A549 (cell line): ENCODE results near the gene UBE2H. TPM values are rescaled to one million over a fixed set of nuclear protein-coding genes. Genes with fewer than 3 reads are reported as not detected.
A peak's percentile ranks its signal among the peaks of the same experiment; 100 is the strongest.

ENCODE experiments used
- ATAC-seq, 2 experiments: fragments of 200-7000 bp in 1 of 2; fragments of >200 bp in 1 of 2; cut with Nextera tagmentation in 1 of 2; cut with Tn5 transposase in 1 of 2; 3 replicates each; pipeline versions ENCODE4 v1.8.0 to v1.9.1; 2018 to 2020; ENCODE audit warnings: mild to moderate bottlenecking in 1 of 2, moderate library complexity in 1 of 2
- CTCF ChIA-PET: fragments of 300-600 bp; sonication (Branson Sonifier 250); formaldehyde crosslinking; extraction: SDS; loops from one replicate; lab custom pipeline; 2021; ENCODE audit warnings: antibody characterized with exemption, inconsistent platforms; lab: Yijun Ruan, JAX
- POLR2A ChIA-PET: fragments of 350-600 bp; formaldehyde crosslinking; extraction: SDS; loops from one replicate; lab custom pipeline; 2021; ENCODE audit warnings: antibody characterized with exemption, inconsistent platforms; lab: Yijun Ruan, JAX
- DNase-seq, 2 experiments: peaks; one replicate each; pipeline versions ENCODE4 v3.0.0 to v3.0.0-alpha.2; 2011 to 2016; ENCODE audit warnings: low read depth in 1 of 2, low spot score in 1 of 2
- FAIRE-seq: peaks from 2 replicates; lab custom pipeline; 2011; peaks lifted over from hg19 to GRCh38; lab: Jason Lieb, UNC
- H3K27ac ChIP-seq, 2 experiments: fragments of >200 bp; sonication (Bioruptor Twin); formaldehyde crosslinking; 3 replicates each; pipeline ENCODE4 v1.5.1; 2016 to 2017
- H3K4me1 ChIP-seq: fragments of >200 bp; sonication (Bioruptor Twin); formaldehyde crosslinking; 3 replicates; pipeline ENCODE4 v1.6.1; 2016
- H3K4me2 ChIP-seq: fragments of >200 bp; sonication (Bioruptor Twin); formaldehyde crosslinking; 3 replicates; pipeline ENCODE4 v1.6.1; 2016
- H3K4me3 ChIP-seq: fragments of >200 bp; sonication (Bioruptor Twin); formaldehyde crosslinking; 3 replicates; pipeline ENCODE4 v1.5.1; 2016
- H3K9me3 ChIP-seq: fragments of >200 bp; sonication (Bioruptor Twin); formaldehyde crosslinking; 3 replicates; pipeline ENCODE4 v1.6.1; 2016
- BHLHE40 ChIP-seq: IDR thresholded peaks from 2 replicates; pipeline ENCODE4 v1.6.1; 2012; ENCODE audit warnings: low read depth, low read length, inconsistent platforms
- CHD4 ChIP-seq: fragments of 200-600 bp; sonication (generic); IDR thresholded peaks from 2 replicates; pipeline ENCODE4 v1.6.1; 2016; ENCODE audit warnings: antibody characterized with exemption, mild to moderate bottlenecking, borderline replicate concordance
- CTCF ChIP-seq: fragments of >200 bp; sonication (Bioruptor Twin); formaldehyde crosslinking; IDR thresholded peaks from 3 replicates; pipeline ENCODE4 v1.5.1; 2016
- EHF ChIP-seq: fragments of 250-450 bp; sonication (Bioruptor Pico); IDR thresholded peaks from 2 replicates; pipeline ENCODE4 v1.5.0; 2020; ENCODE audit warnings: mild to moderate bottlenecking
- FOXS1 ChIP-seq: fragments of 250-450 bp; sonication (Bioruptor Pico); IDR thresholded peaks from 2 replicates; pipeline ENCODE4 v1.5.0; 2020; ENCODE audit warnings: mild to moderate bottlenecking, moderate library complexity
- GATA3 ChIP-seq: IDR thresholded peaks from 2 replicates; pipeline ENCODE4 v1.6.1; 2012; ENCODE audit warnings: borderline replicate concordance
- HOXA7 ChIP-seq: fragments of 250-450 bp; sonication (Bioruptor Pico); IDR thresholded peaks from 2 replicates; pipeline ENCODE4 v1.5.0; 2020; ENCODE audit warnings: mild to moderate bottlenecking, moderate library complexity
- JUN ChIP-seq, 2 experiments: fragments of >200 bp; sonication (Bioruptor Twin); formaldehyde crosslinking; IDR thresholded peaks; 2 replicates in 1 of 2; 3 replicates in 1 of 2; pipeline ENCODE4 v1.6.1; 2016 to 2017
- KDM1A ChIP-seq: fragments of 200-600 bp; sonication (generic); IDR thresholded peaks from 2 replicates; pipeline ENCODE4 v1.6.1; 2016; ENCODE audit warnings: low read depth, mild to moderate bottlenecking
- MAFK ChIP-seq: fragments of 450-650 bp; IDR thresholded peaks from 2 replicates; pipeline ENCODE4 v1.6.1; 2014; ENCODE audit not compliant: partially characterized antibody
- MAX ChIP-seq: IDR thresholded peaks from 2 replicates; pipeline ENCODE4 v1.6.1; 2012
- NPAS2 ChIP-seq: fragments of 250-450 bp; sonication (Bioruptor Pico); IDR thresholded peaks from 2 replicates; pipeline ENCODE4 v1.8.0; 2022; ENCODE audit warnings: mild to moderate bottlenecking, moderate library complexity, borderline replicate concordance
- NR3C1 ChIP-seq: fragments of >200 bp; sonication (Bioruptor Twin); formaldehyde crosslinking; IDR thresholded peaks from 3 replicates; pipeline ENCODE4 v1.6.1; 2017
- PHF8 ChIP-seq: fragments of 200-600 bp; sonication (generic); IDR thresholded peaks from 2 replicates; pipeline ENCODE4 v1.6.1; 2016; ENCODE audit warnings: low read depth, mild to moderate bottlenecking, antibody characterized with exemption, moderate library complexity, borderline replicate concordance
- RAD21 ChIP-seq, 2 experiments: fragments of >200 bp in 1 of 2; sonication (Bioruptor Twin) in 1 of 2; formaldehyde crosslinking in 1 of 2; IDR thresholded peaks in 1 of 2; conservative IDR thresholded peaks in 1 of 2; 2 replicates in 1 of 2; 3 replicates in 1 of 2; pipeline ENCODE4 v1.6.1; 2012 to 2018; ENCODE audit warnings: inconsistent platforms in 1 of 2
- RFX5 ChIP-seq: fragments of 450-650 bp; IDR thresholded peaks from 2 replicates; pipeline ENCODE4 v1.7.1; 2014; ENCODE audit warnings: antibody characterized with exemption, mild to moderate bottlenecking, moderate library complexity
- SREBF2 ChIP-seq: fragments of 450-650 bp; IDR thresholded peaks from 2 replicates; pipeline ENCODE4 v1.6.1; 2014; ENCODE audit warnings: mild to moderate bottlenecking, moderate library complexity
- TP53 ChIP-seq: fragments of 250-450 bp; sonication (Bioruptor Pico); IDR thresholded peaks from 2 replicates; pipeline ENCODE4 v1.5.0; 2021; ENCODE audit warnings: mild to moderate bottlenecking, moderate library complexity
- ZSCAN20 ChIP-seq: fragments of 250-450 bp; sonication (Bioruptor Pico); IDR thresholded peaks from 2 replicates; pipeline ENCODE4 v1.8.0; 2022; ENCODE audit warnings: mild to moderate bottlenecking, moderate library complexity
- WGBS: methylation state at CpG from one replicate; pipeline ENCODE4 v1.1.6; 2017; ENCODE audit errors: missing lambda C conversion rate; 5-methylcytosine and 5-hydroxymethylcytosine counted together
- polyA plus RNA-seq, 4 experiments: library from polyadenylated mRNA; depleted of rRNA in 3 of 4; stranded (reverse); fragments of >200 nt; fragmentation: RNase III in 1 of 4; extraction: RNeasy Plus Mini Kit Qiagen cat#74134 plus additional on column Dnase treatment in 1 of 4; gene quantifications; 2 replicates in 3 of 4; 3 replicates in 1 of 4; pipeline ENCODE4 v1.2.3, GENCODE V29; 2011 to 2017
- TF ChIP-seq, protein P1 (sequence below): fragments of >200 bp; sonication (Bioruptor Twin); formaldehyde crosslinking; IDR thresholded peaks from 2 replicates; pipeline ENCODE4 v1.6.1; 2016
- TF ChIP-seq, protein P2 (sequence below): fragments of >200 bp; sonication (Bioruptor Twin); formaldehyde crosslinking; IDR thresholded peaks from 3 replicates; pipeline ENCODE4 v1.6.1; 2016
- TF ChIP-seq, protein P3 (sequence below): IDR thresholded peaks from 2 replicates; pipeline ENCODE4 v1.6.1; 2012; ENCODE audit warnings: low read depth, borderline replicate concordance
- TF ChIP-seq, protein P4 (sequence below): fragments of 200-600 bp; sonication (generic); IDR thresholded peaks from 2 replicates; pipeline ENCODE4 v1.6.1; 2016; ENCODE audit warnings: antibody characterized with exemption, mild to moderate bottlenecking, moderate library complexity

UBE2H gene
- polyA plus RNA-seq, 2 of the 4 experiments (the other 2 are of a cell fraction), result 73.5 to 99.2 TPM

DNA sequence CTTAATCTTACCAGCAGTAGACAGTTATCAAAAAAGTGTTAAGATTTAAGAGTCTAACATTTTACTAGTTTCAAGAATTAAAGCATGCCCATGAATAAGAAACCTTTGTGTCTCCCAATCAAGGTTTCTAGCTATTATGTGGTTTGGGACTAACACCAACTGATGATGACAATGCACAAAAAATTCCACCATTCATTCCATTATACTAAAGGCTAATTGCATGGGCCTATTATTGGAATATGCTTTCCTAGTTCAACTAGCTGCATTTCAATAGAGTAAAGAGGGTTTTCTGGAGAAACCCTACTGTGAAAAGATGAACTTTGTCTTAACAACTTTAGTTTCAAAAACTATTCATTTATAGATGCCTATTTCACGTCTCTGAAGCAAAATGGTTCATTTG, 44.6 kb downstream of the UBE2H start:
- peak overlapping the region; percentile 73 to 82; a peak in 5 of 6 replicates for H3K27ac ChIP-seq

DNA sequence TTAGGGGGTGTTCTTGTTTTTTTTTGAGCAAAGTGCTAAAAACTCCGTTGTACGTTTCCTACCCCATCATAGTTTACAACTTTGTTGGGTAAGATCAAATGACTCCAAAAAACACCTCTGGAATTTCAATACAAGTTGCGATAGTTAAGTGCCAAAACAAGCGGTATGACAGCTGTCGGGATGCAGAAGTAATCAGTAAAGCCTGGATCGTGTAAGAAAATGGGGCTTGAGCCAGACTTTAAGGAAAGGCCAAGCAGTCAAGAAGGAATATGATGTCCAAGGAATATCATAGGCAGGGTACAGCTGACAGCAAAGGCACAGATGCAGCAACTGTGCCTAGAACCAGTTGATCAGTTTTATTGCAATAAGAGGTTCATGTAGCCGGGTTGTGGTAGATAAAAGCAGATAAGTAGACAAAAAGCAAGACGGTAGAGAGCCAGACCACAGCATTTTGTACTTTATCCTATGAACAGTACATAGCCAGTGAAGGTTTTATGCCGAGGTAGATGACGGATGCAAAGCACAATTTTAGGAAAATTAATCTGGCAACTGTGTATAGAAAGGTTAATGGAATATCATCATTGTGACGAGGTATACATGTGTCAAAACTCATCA, 45.5 kb downstream of the UBE2H start:
- peak overlapping the region; percentile 73 to 82 for H3K27ac ChIP-seq
- TF ChIP-seq, protein P1, sequence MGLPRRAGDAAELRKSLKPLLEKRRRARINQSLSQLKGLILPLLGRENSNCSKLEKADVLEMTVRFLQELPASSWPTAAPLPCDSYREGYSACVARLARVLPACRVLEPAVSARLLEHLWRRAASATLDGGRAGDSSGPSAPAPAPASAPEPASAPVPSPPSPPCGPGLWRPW, result no peak
- TF ChIP-seq ZSCAN20 (CRISPR knock-in tag) (no peak), FOXS1 (CRISPR knock-in tag) (no peak), EHF (CRISPR knock-in tag) (no peak), PHF8 (no peak), RFX5 (no peak), KDM1A (no peak), MAX (no peak), CHD4 (no peak), SREBF2 (no peak), CTCF (no peak), TP53 (no peak), HOXA7 (CRISPR knock-in tag) (no peak)
- TF ChIP-seq, protein P2, sequence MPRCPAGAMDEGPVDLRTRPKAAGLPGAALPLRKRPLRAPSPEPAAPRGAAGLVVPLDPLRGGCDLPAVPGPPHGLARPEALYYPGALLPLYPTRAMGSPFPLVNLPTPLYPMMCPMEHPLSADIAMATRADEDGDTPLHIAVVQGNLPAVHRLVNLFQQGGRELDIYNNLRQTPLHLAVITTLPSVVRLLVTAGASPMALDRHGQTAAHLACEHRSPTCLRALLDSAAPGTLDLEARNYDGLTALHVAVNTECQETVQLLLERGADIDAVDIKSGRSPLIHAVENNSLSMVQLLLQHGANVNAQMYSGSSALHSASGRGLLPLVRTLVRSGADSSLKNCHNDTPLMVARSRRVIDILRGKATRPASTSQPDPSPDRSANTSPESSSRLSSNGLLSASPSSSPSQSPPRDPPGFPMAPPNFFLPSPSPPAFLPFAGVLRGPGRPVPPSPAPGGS, result no peak
- TF ChIP-seq, protein P3, sequence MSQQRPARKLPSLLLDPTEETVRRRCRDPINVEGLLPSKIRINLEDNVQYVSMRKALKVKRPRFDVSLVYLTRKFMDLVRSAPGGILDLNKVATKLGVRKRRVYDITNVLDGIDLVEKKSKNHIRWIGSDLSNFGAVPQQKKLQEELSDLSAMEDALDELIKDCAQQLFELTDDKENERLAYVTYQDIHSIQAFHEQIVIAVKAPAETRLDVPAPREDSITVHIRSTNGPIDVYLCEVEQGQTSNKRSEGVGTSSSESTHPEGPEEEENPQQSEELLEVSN, result no peak
- TF ChIP-seq, all 56 proteins: peak for 0
- H3K4me3 ChIP-seq, result no peak overlapping the region
- no peaks in the 10 kb centered on the region for H3K9me3 ChIP-seq
- ChIA-PET POLR2A (interaction anchor here (0.5 to 1.1 kb wide), 8 partner anchors 9 to 473 kb away, joined by 3 to 12 read pairs (median 4); partner anchors contain the start of gene STRIP2), CTCF (interaction anchor here (0.8 to 1.5 kb wide), 5 partner anchors 9 to 76 kb away, joined by 3 to 7 read pairs (median 5); no protein-coding TSS in a partner anchor)
- H3K4me1 ChIP-seq, result peaks cover 80% of the 10 kb centered on the region
- WGBS, result 85% methylated on average over 11 of the region's 11 CpGs
- peak; percentile 15 to 20; a peak in 3 of 6 replicates for ATAC-seq
- DNase-seq, result no peak
- peak overlapping the region; percentile 64 for H3K4me2 ChIP-seq
- no peak for FAIRE-seq

More for the DNA sequence above, 44.6 kb downstream of the UBE2H start:
- POLR2A ChIA-PET, result no interaction called here
- no peak for TF ChIP-seq KDM1A
- TF ChIP-seq MAFK, result peak; percentile 32
- Histone ChIP-seq H3K4me3 (no peak overlapping the region), H3K4me2 (no peak overlapping the region; the same call in 2 of the 3 replicates), H3K4me1 (peaks cover 79% of the 10 kb centered on the region), H3K9me3 (no peaks in the 10 kb centered on the region)
- CTCF ChIA-PET, result interaction anchor here (0.6 to 1.0 kb wide), 2 partner anchors 11 to 97 kb away, joined by 3 to 4 read pairs; no protein-coding TSS in a partner anchor
- 91% methylated on average over 1 of the region's 1 CpG for WGBS
- DNase-seq, result no peak
- ATAC-seq, result no peak
- no peak for FAIRE-seq

DNA sequence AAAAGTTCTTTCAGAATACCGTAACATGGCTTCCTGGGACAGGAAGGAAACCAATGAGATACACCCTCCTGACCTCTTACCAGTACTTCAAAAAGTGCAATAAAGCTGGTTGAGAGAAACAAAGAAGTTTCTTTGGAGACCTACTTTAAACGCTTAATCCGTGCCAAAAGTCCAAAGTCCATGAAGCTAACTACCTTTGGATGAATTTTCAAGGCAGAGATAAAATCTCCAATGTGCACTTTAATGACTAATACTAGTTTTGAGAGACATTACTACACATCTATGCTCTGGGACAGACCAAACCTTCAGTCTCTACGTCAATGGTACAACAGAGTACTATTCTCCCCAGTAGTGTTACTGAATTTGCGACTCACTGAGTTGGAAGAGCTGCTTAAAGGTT, 46.1 kb downstream of the UBE2H start:
- DNase-seq (peak; percentile 38 to 88), ATAC-seq (peak; percentile 93 to 95), FAIRE-seq (no peak)
- ChIA-PET CTCF (interaction anchor here (0.6 to 1.5 kb wide), 5 partner anchors 10 to 75 kb away, joined by 3 to 7 read pairs (median 5); no protein-coding TSS in a partner anchor), POLR2A (interaction anchor here (0.6 to 1.1 kb wide), 8 partner anchors 8 to 473 kb away, joined by 3 to 12 read pairs (median 3); partner anchors contain the start of gene STRIP2)
- no peaks in the 10 kb centered on the region for H3K9me3 ChIP-seq
- peak overlapping the region; percentile 64 for H3K4me2 ChIP-seq
- peaks cover 75% of the 10 kb centered on the region for H3K4me1 ChIP-seq
- peak overlapping the region; percentile 79 to 82 for H3K27ac ChIP-seq
- H3K4me3 ChIP-seq, result no peak overlapping the region
- WGBS, result 24% methylated on average over 5 of the region's 5 CpGs
- TF ChIP-seq, protein P1, result no peak
- TF ChIP-seq NPAS2 (CRISPR knock-in tag) (no peak), RAD21 (conservative IDR thresholded peaks at IDR 0.05 in 1 of 2, IDR thresholded peaks at IDR 0.05 in 1 of 2) (peak in 1 of 2 experiments; percentile 27; a peak in 2 of 5 replicates), CHD4 (no peak), BHLHE40 (no peak), GATA3 (peak; percentile 94), JUN (IDR thresholded peaks at IDR 0.05) (peak; percentile 31 to 46; a peak in 1 of 5 replicates), NR3C1 (no peak)
- TF ChIP-seq, protein P4, sequence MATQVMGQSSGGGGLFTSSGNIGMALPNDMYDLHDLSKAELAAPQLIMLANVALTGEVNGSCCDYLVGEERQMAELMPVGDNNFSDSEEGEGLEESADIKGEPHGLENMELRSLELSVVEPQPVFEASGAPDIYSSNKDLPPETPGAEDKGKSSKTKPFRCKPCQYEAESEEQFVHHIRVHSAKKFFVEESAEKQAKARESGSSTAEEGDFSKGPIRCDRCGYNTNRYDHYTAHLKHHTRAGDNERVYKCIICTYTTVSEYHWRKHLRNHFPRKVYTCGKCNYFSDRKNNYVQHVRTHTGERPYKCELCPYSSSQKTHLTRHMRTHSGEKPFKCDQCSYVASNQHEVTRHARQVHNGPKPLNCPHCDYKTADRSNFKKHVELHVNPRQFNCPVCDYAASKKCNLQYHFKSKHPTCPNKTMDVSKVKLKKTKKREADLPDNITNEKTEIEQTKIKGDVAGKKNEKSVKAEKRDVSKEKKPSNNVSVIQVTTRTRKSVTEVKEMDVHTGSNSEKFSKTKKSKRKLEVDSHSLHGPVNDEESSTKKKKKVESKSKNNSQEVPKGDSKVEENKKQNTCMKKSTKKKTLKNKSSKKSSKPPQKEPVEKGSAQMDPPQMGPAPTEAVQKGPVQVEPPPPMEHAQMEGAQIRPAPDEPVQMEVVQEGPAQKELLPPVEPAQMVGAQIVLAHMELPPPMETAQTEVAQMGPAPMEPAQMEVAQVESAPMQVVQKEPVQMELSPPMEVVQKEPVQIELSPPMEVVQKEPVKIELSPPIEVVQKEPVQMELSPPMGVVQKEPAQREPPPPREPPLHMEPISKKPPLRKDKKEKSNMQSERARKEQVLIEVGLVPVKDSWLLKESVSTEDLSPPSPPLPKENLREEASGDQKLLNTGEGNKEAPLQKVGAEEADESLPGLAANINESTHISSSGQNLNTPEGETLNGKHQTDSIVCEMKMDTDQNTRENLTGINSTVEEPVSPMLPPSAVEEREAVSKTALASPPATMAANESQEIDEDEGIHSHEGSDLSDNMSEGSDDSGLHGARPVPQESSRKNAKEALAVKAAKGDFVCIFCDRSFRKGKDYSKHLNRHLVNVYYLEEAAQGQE, result no peak
